ENCODE measurements around the gene TLE4. TPM values are rescaled to one million over a fixed set of nuclear protein-coding genes. Genes with fewer than 3 reads are reported as not detected.

The TLE4 gene
- total and polyA plus RNA-seq, 2 donors from 2014 or later, result 5.5 to 35.7 TPM

DNA sequence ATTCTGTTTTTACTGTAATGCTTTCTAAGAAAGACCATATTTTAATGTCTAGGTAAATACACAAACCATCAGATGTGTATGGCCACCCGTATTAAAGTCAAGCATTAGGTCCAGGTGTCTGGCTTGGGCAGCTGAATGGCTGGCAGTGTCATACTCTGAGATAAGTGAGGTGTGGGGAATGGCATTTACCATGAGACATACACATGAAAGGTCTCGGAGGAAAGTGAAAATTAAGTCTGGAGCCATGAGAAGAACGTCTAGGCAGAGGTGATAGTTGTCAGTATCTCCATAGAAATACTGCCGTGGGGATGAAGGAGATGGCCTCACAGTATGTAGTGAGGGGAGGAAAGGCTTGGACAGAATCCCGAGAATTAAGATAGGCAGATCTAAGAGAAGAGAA lies 164.3 kb downstream of the TLE4 start:
- H3K9ac ChIP-seq (ENCODE audit: low read length in 3 of 3), result no peak overlapping the region
- no peak overlapping the region for H3K4me3 ChIP-seq (ENCODE audit: low read length in 3 of 3)
- DNase-seq, result no peak
- H3K9me3 ChIP-seq (ENCODE audit: control insufficient read depth in 2 of 3, insufficient read depth in 1 of 3, low read length in 3 of 3), result no peaks in the 10 kb centered on the region
- no peak for FAIRE-seq
- H3K4me1 ChIP-seq (ENCODE audit: control insufficient read depth in 2 of 3, insufficient read depth in 2 of 3, low read depth in 1 of 3, low read length in 3 of 3), result no peaks in the 10 kb centered on the region
- TF ChIP-seq, protein P1, sequence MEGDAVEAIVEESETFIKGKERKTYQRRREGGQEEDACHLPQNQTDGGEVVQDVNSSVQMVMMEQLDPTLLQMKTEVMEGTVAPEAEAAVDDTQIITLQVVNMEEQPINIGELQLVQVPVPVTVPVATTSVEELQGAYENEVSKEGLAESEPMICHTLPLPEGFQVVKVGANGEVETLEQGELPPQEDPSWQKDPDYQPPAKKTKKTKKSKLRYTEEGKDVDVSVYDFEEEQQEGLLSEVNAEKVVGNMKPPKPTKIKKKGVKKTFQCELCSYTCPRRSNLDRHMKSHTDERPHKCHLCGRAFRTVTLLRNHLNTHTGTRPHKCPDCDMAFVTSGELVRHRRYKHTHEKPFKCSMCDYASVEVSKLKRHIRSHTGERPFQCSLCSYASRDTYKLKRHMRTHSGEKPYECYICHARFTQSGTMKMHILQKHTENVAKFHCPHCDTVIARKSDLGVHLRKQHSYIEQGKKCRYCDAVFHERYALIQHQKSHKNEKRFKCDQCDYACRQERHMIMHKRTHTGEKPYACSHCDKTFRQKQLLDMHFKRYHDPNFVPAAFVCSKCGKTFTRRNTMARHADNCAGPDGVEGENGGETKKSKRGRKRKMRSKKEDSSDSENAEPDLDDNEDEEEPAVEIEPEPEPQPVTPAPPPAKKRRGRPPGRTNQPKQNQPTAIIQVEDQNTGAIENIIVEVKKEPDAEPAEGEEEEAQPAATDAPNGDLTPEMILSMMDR (IDR thresholded peaks at IDR 0.05; ENCODE audit: borderline replicate concordance, extremely low read depth, insufficient read depth), result no peak
- no peaks in the 10 kb centered on the region for H3K36me3 ChIP-seq (ENCODE audit: control insufficient read depth in 2 of 3, insufficient read depth in 3 of 3, low read length in 3 of 3)
- H3K27me3 ChIP-seq (ENCODE audit: control insufficient read depth, insufficient read depth, low read length), result no peaks in the 10 kb centered on the region
- intact Hi-C loops (cut with DNase I), result no loop called here
- H3K27ac ChIP-seq (ENCODE audit: low read depth in 2 of 2, low read length in 2 of 2), result no peak overlapping the region

DNA sequence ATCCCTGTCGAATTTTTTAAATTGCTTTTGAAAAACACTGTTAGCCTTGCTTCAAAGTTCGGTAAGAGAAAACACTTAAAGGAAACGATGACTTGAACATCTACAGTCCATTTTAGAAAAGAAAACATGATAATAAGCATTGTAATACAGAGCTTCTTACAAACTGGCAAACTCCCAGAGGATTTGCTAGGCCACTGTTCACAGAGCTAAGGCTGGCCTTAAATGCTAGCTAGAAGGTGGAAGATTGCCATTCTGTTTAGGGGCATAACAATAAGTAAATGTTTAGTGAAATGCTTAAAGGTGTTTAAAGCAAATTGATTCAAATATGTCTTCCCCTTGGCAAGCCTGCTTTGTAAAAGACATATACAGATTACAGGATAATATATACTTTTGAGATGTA lies 169.6 kb downstream of the TLE4 start:
- no peaks in the 10 kb centered on the region for H3K9me3 ChIP-seq (ENCODE audit: control insufficient read depth in 2 of 3, insufficient read depth in 1 of 3, low read length in 3 of 3)
- no peak for FAIRE-seq
- H3K27ac ChIP-seq (ENCODE audit: low read depth in 2 of 2, low read length in 2 of 2), result no peak overlapping the region
- no peaks in the 10 kb centered on the region for H3K27me3 ChIP-seq (ENCODE audit: control insufficient read depth, insufficient read depth, low read length)
- intact Hi-C loops (cut with DNase I), result no loop called here
- H3K4me3 ChIP-seq (ENCODE audit: low read length in 3 of 3), result no peak overlapping the region
- no peak overlapping the region for H3K9ac ChIP-seq (ENCODE audit: low read length in 3 of 3)
- H3K4me1 ChIP-seq (ENCODE audit: control insufficient read depth in 2 of 3, insufficient read depth in 2 of 3, low read depth in 1 of 3, low read length in 3 of 3), result no peaks in the 10 kb centered on the region
- TF ChIP-seq, protein P1 (IDR thresholded peaks at IDR 0.05; ENCODE audit: borderline replicate concordance, extremely low read depth, insufficient read depth), result no peak
- no peaks in the 10 kb centered on the region for H3K36me3 ChIP-seq (ENCODE audit: control insufficient read depth in 2 of 3, insufficient read depth in 3 of 3, low read length in 3 of 3)
- no peak for DNase-seq

DNA sequence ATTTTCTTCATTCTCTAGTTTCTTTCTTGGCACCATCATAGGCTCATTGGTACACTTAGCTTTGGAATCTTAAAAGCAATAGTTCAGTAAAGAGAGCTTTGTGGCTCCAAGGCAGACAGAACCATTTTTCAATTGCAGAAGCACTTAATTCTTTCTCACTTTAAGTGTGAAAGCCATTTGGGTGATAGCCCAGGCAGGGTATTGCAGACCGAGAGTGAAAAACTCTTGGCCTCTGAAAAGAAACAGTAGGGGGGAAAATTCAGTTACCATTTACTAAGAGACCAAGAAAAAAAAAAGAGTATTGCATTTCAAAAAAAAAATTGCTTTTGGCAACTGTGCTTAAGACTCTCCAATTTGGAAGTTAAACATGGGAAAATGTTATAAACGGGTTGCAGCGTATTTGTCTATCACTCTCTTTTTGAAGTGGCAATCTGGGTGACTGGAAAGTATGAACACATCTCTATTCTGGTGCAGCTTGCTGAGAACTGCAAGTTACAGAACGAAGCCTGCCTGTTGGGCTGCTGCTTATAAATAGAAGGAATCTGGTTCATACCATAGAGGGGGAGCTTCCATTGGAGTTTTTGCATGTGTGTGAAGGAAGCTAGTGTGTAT lies 170.5 kb downstream of the TLE4 start:
- Histone ChIP-seq H3K36me3 (ENCODE audit: control insufficient read depth in 2 of 3, insufficient read depth in 3 of 3, low read length in 3 of 3) (no peaks in the 10 kb centered on the region), H3K4me1 (ENCODE audit: control insufficient read depth in 2 of 3, insufficient read depth in 2 of 3, low read depth in 1 of 3, low read length in 3 of 3) (no peaks in the 10 kb centered on the region), H3K9ac (ENCODE audit: low read length in 3 of 3) (no peak overlapping the region), H3K27ac (ENCODE audit: low read depth in 2 of 2, low read length in 2 of 2) (no peak overlapping the region), H3K27me3 (ENCODE audit: control insufficient read depth, insufficient read depth, low read length) (no peaks in the 10 kb centered on the region), H3K9me3 (ENCODE audit: control insufficient read depth in 2 of 3, insufficient read depth in 1 of 3, low read length in 3 of 3) (no peaks in the 10 kb centered on the region), H3K4me3 (ENCODE audit: low read length in 3 of 3) (no peak overlapping the region)
- FAIRE-seq (no peak), DNase-seq (no peak)
- TF ChIP-seq, protein P1 (IDR thresholded peaks at IDR 0.05; ENCODE audit: borderline replicate concordance, extremely low read depth, insufficient read depth), result no peak
- intact Hi-C loops (cut with DNase I), result no loop called here

DNA sequence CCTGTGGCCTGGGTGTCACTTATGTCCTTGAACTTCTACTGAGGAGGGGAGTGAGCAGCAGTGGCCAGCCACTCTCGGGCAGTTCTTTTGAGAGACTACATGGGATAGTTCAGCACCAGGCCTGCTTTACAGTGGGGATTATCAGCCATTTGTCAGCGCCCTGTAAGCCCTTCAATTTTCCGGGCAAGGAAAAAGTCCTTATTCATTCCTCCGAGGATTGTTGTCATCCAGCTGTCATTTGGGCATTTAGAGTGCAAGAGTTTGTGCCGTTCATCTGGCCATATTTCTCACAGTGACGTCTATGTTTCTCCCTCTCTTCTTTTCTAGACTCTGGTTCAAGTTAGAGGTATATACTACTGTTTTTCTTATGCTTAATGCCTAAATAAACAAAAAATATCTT lies 172.8 kb downstream of the TLE4 start:
- H3K27ac ChIP-seq (ENCODE audit: low read depth in 2 of 2, low read length in 2 of 2), result no peak overlapping the region
- no peaks in the 10 kb centered on the region for H3K36me3 ChIP-seq (ENCODE audit: control insufficient read depth in 2 of 3, insufficient read depth in 3 of 3, low read length in 3 of 3)
- DNase-seq (no peak), FAIRE-seq (no peak)
- no peaks in the 10 kb centered on the region for H3K9me3 ChIP-seq (ENCODE audit: control insufficient read depth in 2 of 3, insufficient read depth in 1 of 3, low read length in 3 of 3)
- H3K27me3 ChIP-seq (ENCODE audit: control insufficient read depth, insufficient read depth, low read length), result no peaks in the 10 kb centered on the region
- no peak overlapping the region for H3K9ac ChIP-seq (ENCODE audit: low read length in 3 of 3)
- intact Hi-C loops (cut with DNase I), result no loop called here
- H3K4me1 ChIP-seq (ENCODE audit: control insufficient read depth in 2 of 3, insufficient read depth in 2 of 3, low read depth in 1 of 3, low read length in 3 of 3), result no peaks in the 10 kb centered on the region
- H3K4me3 ChIP-seq (ENCODE audit: low read length in 3 of 3), result no peak overlapping the region
- TF ChIP-seq, protein P1 (IDR thresholded peaks at IDR 0.05; ENCODE audit: borderline replicate concordance, extremely low read depth, insufficient read depth), result no peak
